SU-DHL-6 (cell line): ENCODE results near the gene MIER2.

Experiments used
- CTCF ChIP-seq: fragments of 200-600 bp; sonication (generic); IDR thresholded peaks from one replicate; pipeline ENCODE4 v1.5.1; 2017; ENCODE audit warnings: antibody characterized with exemption, mild to moderate bottlenecking, low read length, moderate library complexity; ENCODE audit not compliant: insufficient read depth, poor library complexity, severe bottlenecking
- EZH2phosphoT487 ChIP-seq: fragments of 200-600 bp; sonication (generic), shearing (Covaris generic); conservative IDR thresholded peaks from 2 replicates; pipeline ENCODE4 v1.6.1; 2018; ENCODE audit warnings: mild to moderate bottlenecking, antibody characterized with exemption, low read length, moderate library complexity, mixed read lengths

DNA sequence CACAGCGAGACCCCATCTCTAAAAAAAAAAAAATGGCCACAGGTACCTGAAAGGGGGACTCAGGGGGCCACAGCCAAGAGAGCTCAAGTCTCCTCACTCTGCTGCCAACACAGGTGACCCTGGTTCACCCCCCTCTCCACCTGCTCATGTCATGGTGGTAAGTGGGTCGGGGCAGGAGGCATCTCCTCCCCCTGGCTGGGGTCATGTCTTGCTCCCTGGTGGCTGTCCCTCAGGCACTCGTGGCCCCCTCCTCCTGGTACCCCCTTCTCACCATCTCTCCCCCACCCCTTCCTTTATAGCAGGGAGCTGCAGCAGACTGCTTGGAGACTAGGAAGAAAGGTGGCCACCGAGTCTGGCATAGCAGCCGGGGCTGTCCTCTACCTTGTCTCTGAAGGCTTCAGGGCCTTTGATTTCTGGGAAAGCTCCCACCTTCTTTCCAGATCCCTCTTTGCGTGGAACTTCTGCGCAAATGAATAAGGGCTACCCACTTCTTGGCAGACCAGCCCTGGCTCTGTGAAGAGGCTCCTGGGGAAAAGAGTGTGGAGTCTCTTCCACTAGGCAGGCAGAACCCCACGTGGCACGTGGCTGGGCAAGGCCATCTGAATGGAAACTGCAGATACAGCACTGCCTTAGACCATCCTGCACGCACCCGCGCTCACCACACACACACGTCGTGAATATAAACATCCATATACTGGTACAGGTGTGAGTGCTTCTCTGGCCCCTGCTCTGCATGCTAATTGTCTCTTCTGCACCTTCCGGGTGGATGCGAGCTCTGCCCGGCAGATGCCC, 20.1 kb upstream of the MIER2 start:
- TF ChIP-seq CTCF = no peak
- TF ChIP-seq EZH2phosphoT487 = no peak
